Transverse colon (tissue), 4 donors: ENCODE data around the gene ATL1.
"Not testable (repeated sequence)": the region's sequence is repeated elsewhere in the genome, so short reads cannot be mapped to it uniquely, and the experiment has no call there.

Source experiments
- CTCF ChIP-seq, 5 experiments: fragments of 200-600 bp in 3 of 5; fragments of 450-650 bp in 2 of 5; sonication (generic) in 3 of 5; IDR thresholded peaks; 1 replicate in 2 of 5; 2 replicates in 3 of 5; pipeline ENCODE4 v1.5.1; 2016 to 2017; ENCODE audit warnings: antibody characterized with exemption in 5 of 5, inconsistent platforms in 3 of 5, mild to moderate bottlenecking in 2 of 5, moderate library complexity in 1 of 5
- POLR2A ChIP-seq: fragments of 450-650 bp; IDR thresholded peaks from one replicate; pipeline ENCODE4 v1.6.1; 2016; ENCODE audit warnings: antibody characterized with exemption, mild to moderate bottlenecking, moderate library complexity
- POLR2AphosphoS5 ChIP-seq, 3 donors: sonication (generic); formaldehyde crosslinking; IDR thresholded peaks; one replicate each; pipeline ENCODE4 v1.6.1; 2016; ENCODE audit warnings: antibody characterized with exemption in 3 of 3

GRCh38 chr14:50664579-50664978, 104.6 kb downstream of the ATL1 start:
- TF ChIP-seq CTCF (IDR thresholded peaks at IDR 0.05); POLR2A; POLR2AphosphoS5 (IDR thresholded peaks at IDR 0.05): not testable (repeated sequence)
